ENCODE results near the gene C1QC. TPM values are rescaled to one million over a fixed set of nuclear protein-coding genes. Genes with fewer than 3 reads are reported as not detected.

Gene C1QC
- total RNA-seq, 1 experiment from 2014 or later, result not detected

GRCh38 chr1:22608361-22608760, 35.1 kb upstream of the C1QC start:
- Histone ChIP-seq H3K4me2 (ENCODE audit: insufficient read depth, insufficient read length, low read length) (no peak overlapping the region), H3K79me1 (ENCODE audit: insufficient read depth, low read depth, low read length, poor library complexity, severe bottlenecking) (no peaks in the 10 kb centered on the region), H3K23me2 (ENCODE audit: insufficient read length, low read depth, low read length, poor library complexity, severe bottlenecking) (no peaks in the 10 kb centered on the region), H3K56ac (ENCODE audit: insufficient read length, low read depth, low read length) (no peak overlapping the region), H4K20me1 (ENCODE audit: control insufficient read depth, insufficient read depth, insufficient read length) (no peaks in the 10 kb centered on the region), H3K14ac (ENCODE audit: insufficient read depth, low read length) (no peak overlapping the region), H3K18ac (ENCODE audit: insufficient read length, low read depth, low read length) (no peak overlapping the region), H2AK5ac (ENCODE audit: insufficient read length, low read length) (no peak overlapping the region), H3K9me3 (ENCODE audit: control insufficient read depth, low read depth, low read length) (no peaks in the 10 kb centered on the region), H4K8ac (replicated peaks; ENCODE audit: insufficient read length, low read depth, low read length) (no peak overlapping the region), H3K27ac (ENCODE audit: insufficient read length, low read depth, low read length) (no peak overlapping the region), H2BK5ac (ENCODE audit: insufficient read length, low read length) (no peak overlapping the region), H4K5ac (ENCODE audit: insufficient read length, low read depth, low read length) (no peak overlapping the region), H3K9ac (ENCODE audit: extremely low read depth, insufficient read length, low read length) (no peak overlapping the region), H2BK120ac (ENCODE audit: low read depth, low read length, poor library complexity, severe bottlenecking) (no peak overlapping the region), H3K4ac (ENCODE audit: low read depth, low read length) (no peak overlapping the region), H3T11ph (ENCODE audit: low read length) (no peak overlapping the region), H2BK20ac (ENCODE audit: low read depth, low read length, poor library complexity, severe bottlenecking) (no peak overlapping the region), H3K27me3 (ENCODE audit: insufficient read depth, low read length) (no peaks in the 10 kb centered on the region), H2AFZ (ENCODE audit: low read length) (no peak overlapping the region), H2BK15ac (ENCODE audit: low read depth, low read length) (no peak overlapping the region), H4K91ac (ENCODE audit: insufficient read length, low read depth, low read length) (no peak overlapping the region), H3K23ac (ENCODE audit: insufficient read length, low read depth, low read length) (no peak overlapping the region), H3K79me2 (ENCODE audit: insufficient read depth, low read length) (no peaks in the 10 kb centered on the region), H3K4me1 (ENCODE audit: insufficient read depth, low read length) (no peaks in the 10 kb centered on the region), H2BK12ac (ENCODE audit: insufficient read length, low read depth, low read length) (no peak overlapping the region)
- no peaks in the 10 kb centered on the region for H3K36me3 Mint-ChIP-seq (ENCODE audit: insufficient read depth in 1 of 3, low read depth in 3 of 3)
- TF ChIP-seq CTCF (conservative IDR thresholded peaks at IDR 0.05), result no peak
- H3K27me3 Mint-ChIP-seq (ENCODE audit: low read depth), result peaks cover 83% of the 10 kb centered on the region
- WGBS (ENCODE audit: extremely low coverage, insufficient read length, low lambda C conversion rate), result no CpG with 5 or more reads among the region's 3 CpGs
- no peak for DNase-seq
- H3K9me3 Mint-ChIP-seq, result peaks cover 0 to 3% of the 10 kb centered on the region in 2 experiments; a peak in 2 of 5 replicates
- no peak overlapping the region for H3K4me3 Mint-ChIP-seq
- H3K27ac Mint-ChIP-seq, result no peak overlapping the region
- peaks cover 41 to 84% of the 10 kb centered on the region in 2 experiments for H3K4me1 Mint-ChIP-seq

All from H9 (cell line).